Activated T-helper 17 cell treated with anti-CD3 and anti-CD28 coated beads, Interleukin-2, amount 50 U/mL, for 72 hours (primary cell): ENCODE results near the gene ABCG1. TPM values are rescaled to one million over a fixed set of nuclear protein-coding genes. Genes with fewer than 3 reads are reported as not detected.

Experiments
- ATAC-seq: fragments of 150-1000 bp; cut with Tn5 transposase; replicated peaks from 2 replicates; pipeline ENCODE4 v1.10.0; 2021; ENCODE audit warnings: mild to moderate bottlenecking, moderate library complexity
- H3K27ac Mint-ChIP-seq: one replicate; pipeline ENCODE4 v1.8.0; 2022; ENCODE audit warnings: mixed read lengths
- H3K27me3 Mint-ChIP-seq: one replicate; pipeline ENCODE4 v1.8.0; 2022; ENCODE audit warnings: mixed read lengths
- H3K36me3 Mint-ChIP-seq: one replicate; pipeline ENCODE4 v1.8.0; 2022; ENCODE audit warnings: low read depth, mild to moderate bottlenecking, mixed read lengths
- H3K4me1 Mint-ChIP-seq: one replicate; pipeline ENCODE4 v1.8.0; 2022; ENCODE audit warnings: mixed read lengths
- H3K4me3 Mint-ChIP-seq: one replicate; pipeline ENCODE4 v1.8.0; 2022; ENCODE audit warnings: mild to moderate bottlenecking, mixed read lengths
- H3K9me3 Mint-ChIP-seq: one replicate; pipeline ENCODE4 v1.8.0; 2022; ENCODE audit warnings: mixed read lengths
- total RNA-seq, 2 donors: library from RNA; stranded (reverse); gene quantifications; one replicate each; pipeline ENCODE4 v1.2.3, GENCODE V29; 2022

The ABCG1 gene
- total RNA-seq, 2 donors from 2014 or later: 3.1 to 8.2 TPM

DNA sequence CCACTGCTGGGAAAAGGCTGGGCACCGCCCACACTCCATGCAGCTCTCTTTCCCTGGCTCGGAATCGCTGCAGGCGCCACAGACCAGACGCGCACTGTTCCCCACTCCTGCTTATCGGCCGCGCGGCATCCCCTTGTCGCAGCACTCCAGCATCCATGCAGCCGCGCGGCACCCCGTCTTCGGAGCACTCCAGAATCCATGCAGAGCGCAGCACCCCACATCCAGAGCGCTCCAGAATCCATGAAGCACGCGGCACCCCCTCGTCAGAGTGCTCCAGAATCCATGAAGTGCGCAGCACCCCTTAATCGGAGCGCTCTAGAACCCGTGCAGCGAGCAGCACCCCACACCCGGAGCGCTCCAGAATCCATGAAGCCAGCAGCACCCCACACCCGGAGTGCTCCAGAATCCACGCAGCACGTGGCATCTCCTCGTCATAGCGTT, 86.8 kb downstream of the ABCG1 start:
- ATAC-seq: no peak
- no peaks in the 10 kb centered on the region for H3K9me3 Mint-ChIP-seq

DNA sequence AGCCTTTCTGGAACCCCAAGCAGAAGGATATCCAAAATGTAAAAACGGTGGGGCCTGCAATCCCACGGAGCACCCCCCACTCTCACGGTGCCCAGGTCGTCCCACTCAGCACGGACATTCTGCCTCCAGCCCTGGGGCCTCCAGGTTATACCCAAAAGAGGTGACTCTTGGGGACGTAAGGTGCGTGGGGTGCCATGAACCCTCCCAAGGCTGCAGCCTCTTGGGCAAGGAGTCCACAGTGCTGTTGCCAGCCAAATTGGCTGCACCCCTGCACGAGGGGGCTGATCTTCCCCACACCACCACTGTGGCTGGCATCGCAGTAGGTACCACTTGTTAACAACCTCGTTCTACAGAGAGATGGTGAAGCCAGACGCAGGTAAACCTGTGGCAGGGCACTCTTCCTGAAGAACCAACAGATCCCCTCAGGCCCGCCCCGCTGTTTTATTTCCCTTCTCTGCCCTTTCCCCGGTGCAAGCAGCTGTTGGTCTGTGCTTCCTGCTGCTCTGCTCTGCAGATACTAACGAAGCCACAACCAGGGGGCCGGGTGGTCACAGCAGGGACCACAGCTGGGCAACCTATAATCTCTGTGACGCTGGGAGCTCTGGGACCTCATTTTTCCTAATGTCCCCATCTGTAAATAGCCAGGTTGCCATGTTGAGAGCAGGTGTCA, 87.6 kb downstream of the ABCG1 start:
- Mint-ChIP-seq H3K27me3 (peaks cover 9% of the 10 kb centered on the region), H3K4me1 (no peaks in the 10 kb centered on the region), H3K27ac (no peak overlapping the region), H3K4me3 (no peak overlapping the region), H3K9me3 (no peaks in the 10 kb centered on the region), H3K36me3 (no peaks in the 10 kb centered on the region)
- ATAC-seq: no peak

More for the DNA sequence above, 86.8 kb downstream of the ABCG1 start:
- Mint-ChIP-seq H3K4me3 (no peak overlapping the region), H3K4me1 (no peaks in the 10 kb centered on the region), H3K27ac (no peak overlapping the region), H3K36me3 (no peaks in the 10 kb centered on the region), H3K27me3 (peaks cover 9% of the 10 kb centered on the region)

DNA sequence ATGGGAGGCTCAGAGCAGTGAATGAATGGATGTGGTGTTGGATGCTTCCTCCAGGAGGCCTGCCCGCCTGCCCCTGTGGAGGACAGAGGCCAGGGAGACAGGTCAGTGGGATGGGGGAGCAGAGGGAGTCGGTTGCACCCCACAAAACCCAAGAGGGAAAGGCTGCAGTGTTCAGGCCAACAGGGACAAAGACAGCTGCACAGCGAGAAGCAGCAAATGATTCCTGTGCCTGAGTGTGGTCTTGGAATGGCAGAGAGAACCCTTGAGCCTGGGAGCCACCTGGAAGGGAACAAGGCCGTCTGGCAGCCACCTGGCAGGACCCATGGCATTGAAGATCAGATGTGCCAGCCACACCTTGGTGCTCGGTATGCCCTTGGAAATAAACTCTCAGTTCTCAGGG, 88.2 kb downstream of the ABCG1 start:
- H3K27ac Mint-ChIP-seq: no peak overlapping the region
- H3K4me3 Mint-ChIP-seq: no peak overlapping the region
- peaks cover 9% of the 10 kb centered on the region for H3K27me3 Mint-ChIP-seq
- no peak for ATAC-seq
- H3K36me3 Mint-ChIP-seq: no peaks in the 10 kb centered on the region
- no peaks in the 10 kb centered on the region for H3K4me1 Mint-ChIP-seq
- H3K9me3 Mint-ChIP-seq: no peaks in the 10 kb centered on the region

DNA sequence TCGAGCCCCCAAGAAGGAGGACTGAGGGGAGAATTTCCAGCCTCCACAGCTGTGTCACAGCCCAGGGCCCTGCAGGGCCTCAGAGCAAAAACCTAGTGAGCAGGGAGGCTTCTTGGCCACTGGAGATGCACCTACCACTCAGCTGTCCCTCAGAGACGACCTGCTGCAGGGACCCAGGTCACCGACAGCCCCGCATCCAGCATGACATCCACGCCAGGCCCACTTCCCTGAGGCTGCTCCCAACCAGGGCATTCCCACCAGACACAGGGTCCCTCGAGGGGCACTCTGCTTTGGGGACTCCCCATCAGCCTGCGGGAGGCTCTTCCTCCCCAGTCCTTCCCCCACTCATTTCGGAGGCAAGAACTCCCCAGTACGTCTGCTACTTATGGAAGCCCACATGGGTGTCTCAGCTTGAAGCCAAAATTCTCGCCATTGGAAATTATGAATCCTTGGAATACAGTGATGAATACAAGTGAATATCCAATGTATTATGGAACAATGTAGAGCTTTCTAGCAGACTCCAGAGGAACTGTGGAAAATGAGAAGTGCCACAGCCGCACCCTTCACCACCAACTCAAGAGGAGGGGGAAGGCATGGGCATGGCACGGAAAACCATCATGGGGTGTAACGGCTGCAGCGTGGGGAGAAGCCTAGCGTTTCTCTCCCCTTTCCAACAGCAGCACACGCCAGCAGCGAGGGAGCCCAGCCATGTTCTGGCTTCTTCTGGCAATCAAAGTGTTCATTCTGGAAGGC, 89.4 kb downstream of the ABCG1 start:
- no peaks in the 10 kb centered on the region for H3K9me3 Mint-ChIP-seq
- H3K36me3 Mint-ChIP-seq: no peaks in the 10 kb centered on the region
- H3K4me3 Mint-ChIP-seq: no peak overlapping the region
- H3K27me3 Mint-ChIP-seq: peaks cover 9% of the 10 kb centered on the region
- no peak overlapping the region for H3K27ac Mint-ChIP-seq
- H3K4me1 Mint-ChIP-seq: no peaks in the 10 kb centered on the region
- ATAC-seq: no peak

DNA sequence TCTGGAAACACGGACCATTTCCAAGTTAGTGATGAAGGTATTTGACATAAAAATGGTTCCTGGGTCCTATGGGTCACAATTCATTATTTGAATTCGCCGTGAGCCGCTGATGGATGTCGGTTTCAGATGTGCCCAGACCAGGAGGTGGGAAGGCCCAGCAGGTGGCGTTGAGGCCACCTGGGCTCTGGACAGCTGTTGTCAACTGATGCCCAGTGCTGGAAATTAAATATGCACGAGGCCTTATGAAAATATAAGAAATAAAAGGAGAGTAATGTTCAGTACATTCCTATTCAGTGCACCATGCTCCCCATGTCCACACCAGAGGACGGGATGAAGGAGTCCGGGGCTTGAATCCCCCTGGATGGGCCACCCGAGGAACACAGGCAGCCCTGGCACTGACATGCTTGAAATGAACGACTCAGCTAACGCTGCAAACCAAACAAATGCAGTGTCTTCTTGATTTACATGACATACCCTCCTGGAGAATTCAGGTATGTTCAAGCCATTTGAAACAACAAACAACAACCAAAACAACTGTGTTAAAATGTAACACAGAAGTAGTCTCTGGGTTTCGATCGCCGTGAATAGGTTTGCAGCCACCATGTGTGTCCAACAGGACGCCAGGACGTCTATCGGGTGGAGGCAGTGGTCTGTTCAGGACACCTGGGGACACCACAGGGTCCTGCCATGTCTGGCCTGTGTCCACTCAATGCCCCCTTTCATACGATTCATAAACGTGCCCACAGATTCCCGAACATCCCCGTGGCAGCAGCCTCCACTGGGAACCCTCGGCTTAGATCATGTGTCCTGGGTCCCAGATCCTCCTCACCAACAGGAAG, 90.2 kb downstream of the ABCG1 start:
- Mint-ChIP-seq H3K27me3 (peaks cover 9% of the 10 kb centered on the region), H3K4me1 (no peaks in the 10 kb centered on the region), H3K4me3 (no peak overlapping the region), H3K27ac (no peak overlapping the region), H3K36me3 (no peaks in the 10 kb centered on the region), H3K9me3 (no peaks in the 10 kb centered on the region)
- ATAC-seq: no peak

DNA sequence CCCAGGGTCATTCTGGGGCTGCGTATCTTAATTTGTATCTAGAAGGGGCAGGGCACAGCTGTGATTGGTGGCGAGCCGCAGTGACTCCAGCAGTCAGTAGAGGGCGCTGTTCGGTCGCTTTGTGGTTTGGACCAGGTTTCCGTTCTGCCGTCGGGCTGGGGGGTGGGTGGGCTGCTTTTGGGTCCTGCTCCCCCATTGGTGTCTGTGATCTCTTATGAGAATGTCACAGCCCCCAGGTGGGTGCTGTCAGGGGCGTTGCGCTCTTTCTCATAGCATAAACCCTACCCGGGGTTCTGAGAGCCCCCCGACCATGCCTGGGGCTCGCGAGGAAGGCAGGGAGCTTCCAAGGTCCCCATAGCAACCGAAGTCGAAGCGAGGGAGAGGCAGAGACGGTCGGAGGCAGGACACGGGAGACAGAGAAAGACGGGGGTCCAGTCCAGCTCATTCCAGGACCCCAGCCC, 90.8 kb downstream of the ABCG1 start:
- ATAC-seq: peak; percentile 62
- Mint-ChIP-seq H3K9me3 (no peaks in the 10 kb centered on the region), H3K4me3 (no peak overlapping the region), H3K27ac (no peak overlapping the region), H3K27me3 (peaks cover 9% of the 10 kb centered on the region), H3K4me1 (no peaks in the 10 kb centered on the region), H3K36me3 (no peaks in the 10 kb centered on the region)

DNA sequence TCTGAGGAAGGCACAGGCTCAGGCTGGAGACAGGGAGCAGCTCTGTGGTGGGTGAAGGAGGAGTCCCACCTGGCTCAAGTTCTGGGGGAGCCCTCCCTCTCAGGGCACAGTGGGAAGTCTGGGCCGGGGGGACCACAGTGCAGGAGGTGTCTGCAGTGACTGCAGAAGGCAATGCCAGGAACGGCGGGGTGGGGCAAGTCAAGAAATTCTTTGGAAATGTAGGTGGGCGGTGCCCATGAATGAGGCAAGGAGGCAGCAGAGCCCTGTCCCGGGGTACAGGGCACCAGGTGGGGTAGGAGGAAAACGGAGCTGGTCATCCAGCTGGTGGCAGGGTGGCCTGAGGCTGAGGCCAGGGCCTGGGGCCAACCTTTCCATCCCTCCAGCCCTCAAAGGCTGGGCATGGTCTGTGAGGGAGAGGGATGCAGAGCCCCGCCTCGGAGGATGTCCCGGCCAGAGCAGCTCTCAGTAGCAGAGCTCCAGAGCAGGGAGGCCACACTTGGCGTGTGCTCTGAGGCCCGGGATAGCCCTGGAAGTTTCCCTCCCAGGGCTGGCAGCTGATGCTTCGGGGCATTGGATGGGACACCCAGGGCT, 91.6 kb downstream of the ABCG1 start:
- Mint-ChIP-seq H3K9me3 (no peaks in the 10 kb centered on the region), H3K27ac (peak overlapping the region; percentile 65), H3K4me1 (no peaks in the 10 kb centered on the region), H3K36me3 (no peaks in the 10 kb centered on the region), H3K27me3 (peaks cover 9% of the 10 kb centered on the region), H3K4me3 (no peak overlapping the region)
- no peak for ATAC-seq

DNA sequence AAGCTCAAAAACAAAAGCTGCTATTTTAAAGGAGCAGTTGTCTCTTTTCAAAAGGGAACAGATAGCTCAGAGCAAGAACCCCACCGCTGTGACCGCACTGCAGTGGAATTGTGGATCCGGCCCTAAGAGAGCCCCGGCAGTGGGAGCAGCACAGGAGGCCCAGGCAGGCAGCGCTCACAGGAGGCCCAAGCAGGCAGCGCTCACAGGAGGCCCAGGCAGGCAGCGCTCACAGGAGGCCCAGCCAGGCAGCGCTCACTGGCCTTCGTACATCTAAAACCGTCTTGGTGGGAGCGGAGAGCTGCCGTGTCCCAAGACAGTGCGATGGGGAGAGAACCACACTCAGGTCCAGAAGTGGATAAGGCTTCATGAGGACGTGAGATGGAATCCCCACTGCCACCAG, 92.2 kb downstream of the ABCG1 start:
- no peak for ATAC-seq
- Mint-ChIP-seq H3K36me3 (no peaks in the 10 kb centered on the region), H3K27me3 (peaks cover 9% of the 10 kb centered on the region), H3K9me3 (no peaks in the 10 kb centered on the region), H3K27ac (no peak overlapping the region), H3K4me3 (no peak overlapping the region), H3K4me1 (no peaks in the 10 kb centered on the region)

DNA sequence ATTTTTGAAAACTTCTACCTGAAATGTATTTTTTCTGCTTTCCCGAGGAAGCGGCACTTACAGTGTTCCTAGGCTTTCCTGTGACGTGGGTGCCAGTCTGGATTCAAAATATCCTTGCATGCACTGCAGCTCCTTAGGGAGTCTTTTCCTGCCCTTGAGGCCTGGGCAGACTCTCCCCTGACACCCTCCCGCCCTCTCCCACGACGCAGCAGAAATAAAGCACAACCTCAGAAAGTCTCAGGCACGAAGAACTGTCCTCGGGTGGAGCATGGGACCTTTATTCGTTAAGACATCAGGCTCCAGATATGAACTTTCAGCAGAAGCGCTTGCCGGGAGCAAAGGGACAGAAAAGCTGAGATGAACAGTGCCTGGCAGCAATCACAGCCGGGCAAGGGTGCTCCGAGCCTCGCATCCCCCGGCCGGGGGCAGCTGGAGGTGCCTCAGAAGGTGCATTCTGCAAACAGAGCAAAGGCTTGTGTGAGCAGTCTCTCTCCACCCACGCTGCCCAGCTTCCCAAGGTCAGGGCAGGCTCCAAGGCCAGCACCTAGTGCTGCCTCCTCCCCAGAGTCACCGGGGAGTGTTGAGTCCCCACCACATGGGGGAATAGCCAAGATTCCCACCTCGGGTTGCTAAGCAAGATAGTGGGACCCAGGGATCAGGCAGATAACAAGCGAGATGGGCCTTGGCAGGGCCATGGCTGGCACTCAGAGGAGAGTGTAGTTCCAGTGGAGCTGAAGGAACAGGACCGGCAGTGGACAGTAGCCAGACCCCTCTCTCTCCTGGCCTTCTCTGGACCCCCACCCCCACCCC, 93.1 kb downstream of the ABCG1 start:
- Mint-ChIP-seq H3K4me1 (no peaks in the 10 kb centered on the region), H3K9me3 (no peaks in the 10 kb centered on the region), H3K27me3 (peaks cover 5% of the 10 kb centered on the region), H3K27ac (no peak overlapping the region), H3K36me3 (no peaks in the 10 kb centered on the region), H3K4me3 (no peak overlapping the region)
- no peak for ATAC-seq

DNA sequence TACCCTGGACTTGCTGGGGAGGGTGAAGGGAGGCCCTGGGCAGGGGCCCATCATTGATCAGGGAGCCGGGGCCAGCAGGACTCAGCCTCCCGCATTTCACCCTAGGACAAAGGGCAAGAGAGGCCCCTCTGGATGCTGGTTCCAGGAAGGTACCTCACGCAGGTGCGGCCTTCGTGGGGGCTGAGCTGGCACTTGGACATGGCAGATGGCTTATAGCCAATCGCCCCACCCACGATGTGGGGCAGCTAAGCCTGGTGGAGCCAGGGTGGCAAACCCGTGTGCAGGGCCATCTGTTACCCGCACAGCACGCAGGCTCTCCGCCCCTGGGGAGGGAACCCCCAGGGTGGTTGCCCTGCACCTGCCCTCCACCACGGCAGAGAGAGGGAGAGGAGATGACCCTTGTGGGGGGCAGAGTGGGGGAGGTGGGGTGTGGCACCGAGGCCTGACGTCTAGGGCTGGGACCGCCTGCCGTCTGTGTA, 93.7 kb downstream of the ABCG1 start:
- Mint-ChIP-seq H3K27ac (no peak overlapping the region), H3K9me3 (no peaks in the 10 kb centered on the region), H3K36me3 (no peaks in the 10 kb centered on the region), H3K4me3 (no peak overlapping the region), H3K27me3 (no peaks in the 10 kb centered on the region), H3K4me1 (no peaks in the 10 kb centered on the region)
- ATAC-seq: no peak

DNA sequence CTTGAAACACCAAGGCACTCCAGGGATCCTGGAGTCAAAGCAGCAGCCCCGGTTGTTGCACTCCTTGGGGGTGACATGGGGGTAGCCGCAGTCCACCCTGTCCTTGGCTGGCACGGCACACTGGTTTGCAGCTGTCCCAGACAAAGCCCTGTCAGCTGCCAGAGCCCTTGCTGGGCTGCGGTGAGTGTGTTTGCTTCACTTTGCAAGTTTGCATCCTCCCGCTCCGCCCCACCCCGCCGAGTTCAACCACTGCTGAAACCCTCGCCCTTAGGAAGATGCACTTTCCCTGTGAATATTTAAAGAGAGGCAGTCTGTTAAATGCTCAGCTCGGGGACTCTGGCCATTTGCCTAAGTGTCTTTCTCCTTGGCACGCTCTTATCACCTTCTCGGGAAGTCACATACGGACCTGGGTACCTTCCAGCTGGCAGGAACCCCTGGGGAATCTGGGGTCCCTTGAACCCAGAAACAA, 94.6 kb downstream of the ABCG1 start:
- no peak overlapping the region for H3K4me3 Mint-ChIP-seq
- no peak overlapping the region for H3K27ac Mint-ChIP-seq
- H3K4me1 Mint-ChIP-seq: no peaks in the 10 kb centered on the region
- H3K36me3 Mint-ChIP-seq: no peaks in the 10 kb centered on the region
- no peaks in the 10 kb centered on the region for H3K27me3 Mint-ChIP-seq
- no peak for ATAC-seq
- no peaks in the 10 kb centered on the region for H3K9me3 Mint-ChIP-seq

DNA sequence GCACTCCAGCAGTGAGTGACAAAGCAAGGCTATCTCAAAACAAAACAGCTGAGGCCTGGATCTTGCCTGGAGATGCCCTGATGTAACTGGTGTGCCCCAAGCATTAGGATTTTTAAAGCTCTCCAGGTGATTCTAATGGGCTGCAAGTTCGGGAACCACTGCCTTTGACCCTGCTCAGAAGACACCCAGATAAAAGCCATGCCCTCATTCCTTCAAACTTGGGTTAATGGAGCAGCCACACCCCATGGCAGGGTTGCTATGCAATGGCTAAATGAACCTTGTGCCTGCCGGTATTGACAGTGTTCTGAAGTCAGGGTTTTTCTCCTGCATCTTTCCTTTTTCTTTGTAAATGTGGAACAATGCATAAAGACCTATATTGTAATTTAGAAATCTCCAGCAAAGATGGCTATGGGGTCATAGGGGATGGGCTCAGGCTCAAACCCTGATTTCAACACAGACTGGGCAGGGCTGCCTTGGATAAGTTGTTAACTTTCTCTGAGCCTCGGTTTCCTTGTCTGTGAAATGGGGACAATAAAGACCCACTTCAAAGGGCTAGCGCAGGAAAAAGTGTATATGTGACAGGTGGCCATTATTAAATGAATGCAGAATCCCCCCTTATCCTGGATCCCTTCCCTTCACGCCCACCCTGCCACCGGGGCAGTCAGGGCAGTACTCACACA, 95.8 kb downstream of the ABCG1 start:
- no peak overlapping the region for H3K27ac Mint-ChIP-seq
- H3K9me3 Mint-ChIP-seq: no peaks in the 10 kb centered on the region
- H3K27me3 Mint-ChIP-seq: no peaks in the 10 kb centered on the region
- H3K4me3 Mint-ChIP-seq: no peak overlapping the region
- no peaks in the 10 kb centered on the region for H3K36me3 Mint-ChIP-seq
- no peak for ATAC-seq
- H3K4me1 Mint-ChIP-seq: no peaks in the 10 kb centered on the region

DNA sequence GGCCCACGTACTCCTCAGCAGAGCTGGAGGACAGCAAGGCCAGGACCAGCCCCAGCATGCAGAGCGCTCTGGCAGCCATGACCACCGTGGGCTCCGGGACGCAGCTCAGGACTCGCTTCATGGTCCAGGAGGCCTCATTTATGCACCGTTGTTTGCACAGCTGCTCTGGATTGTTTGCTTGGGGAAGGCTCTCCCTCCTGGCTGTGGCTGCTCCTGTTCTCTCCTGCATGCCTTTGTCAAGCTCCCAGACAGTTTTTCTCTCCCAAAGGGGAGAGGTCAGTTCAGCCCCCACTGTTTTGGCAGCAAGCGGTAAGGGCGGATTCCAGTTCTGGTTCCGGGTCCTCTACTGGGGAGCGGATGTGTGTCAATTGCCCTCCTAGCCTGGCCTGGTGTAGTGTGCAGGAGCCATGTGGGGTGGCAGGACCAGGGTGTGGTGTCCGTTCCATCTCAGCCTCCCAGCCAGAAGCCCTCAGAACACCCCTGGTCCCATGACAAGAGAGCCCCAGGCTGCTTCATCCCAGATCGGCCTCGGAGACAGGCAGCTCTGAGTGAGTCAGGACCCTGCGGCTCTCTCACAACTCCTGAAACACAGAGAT, 96.5 kb downstream of the ABCG1 start, which contains the start of gene TFF3:
Gene TFF3, minus strand, starts transcription at position 114 of the 596 bp plus-strand sequence. Its CDS starts 35 bp downstream, at position 79.
- H3K9me3 Mint-ChIP-seq: no peaks in the 10 kb centered on the region
- no peaks in the 10 kb centered on the region for H3K4me1 Mint-ChIP-seq
- no peak for ATAC-seq
- H3K27ac Mint-ChIP-seq: no peak within 1 kb of the TSS
- no peaks in the 10 kb centered on the region for H3K27me3 Mint-ChIP-seq
- no peak within 1 kb of the TSS for H3K4me3 Mint-ChIP-seq
- no peaks in the 10 kb centered on the region for H3K36me3 Mint-ChIP-seq
